BJ (cell line): ENCODE results near the gene EMP3. TPM values are rescaled to one million over a fixed set of nuclear protein-coding genes. Genes with fewer than 3 reads are reported as not detected.

ENCODE experiments used
- CTCF ChIA-PET: fragments of 350-600 bp; formaldehyde crosslinking; extraction: SDS; loops from one replicate; lab custom pipeline; 2021; ENCODE audit warnings: antibody characterized with exemption, inconsistent platforms; lab: Yijun Ruan, JAX
- POLR2A ChIA-PET: fragments of 300-600 bp; sonication (Branson Sonifier 250); formaldehyde crosslinking; extraction: SDS; loops from one replicate; lab custom pipeline; 2021; ENCODE audit warnings: antibody characterized with exemption; lab: Charles Lee
- DNase-seq: peaks from one replicate; pipeline ENCODE4 v3.0.0-alpha.2; 2011; ENCODE audit warnings: low read depth
- H3K27me3 ChIP-seq: 2 replicates; pipeline ENCODE4 v1.6.0; 2011; ENCODE audit warnings: low read length; ENCODE audit not compliant: control insufficient read depth, insufficient read depth
- H3K36me3 ChIP-seq: 2 replicates; pipeline ENCODE4 v1.5.1; 2011; ENCODE audit warnings: low read length; ENCODE audit not compliant: control insufficient read depth, insufficient read depth
- H3K4me3 ChIP-seq: 2 replicates; pipeline ENCODE4 v1.5.1; 2011; ENCODE audit warnings: low read depth, mild to moderate bottlenecking, control low read depth, low read length
- polyA plus RNA-seq: library from polyadenylated mRNA; depleted of rRNA; stranded (reverse); fragments of >200 nt; gene quantifications from 2 replicates; pipeline ENCODE4 v1.2.3, GENCODE V29; 2011
- TF ChIP-seq, protein P1 (sequence below): IDR thresholded peaks from 2 replicates; pipeline ENCODE4 v1.5.1; 2011; ENCODE audit warnings: low read depth, mild to moderate bottlenecking, control low read depth, inconsistent platforms, low read length, moderate library complexity; ENCODE audit not compliant: insufficient read depth

The EMP3 gene
- polyA plus RNA-seq, 1 experiment = 472 TPM

DNA sequence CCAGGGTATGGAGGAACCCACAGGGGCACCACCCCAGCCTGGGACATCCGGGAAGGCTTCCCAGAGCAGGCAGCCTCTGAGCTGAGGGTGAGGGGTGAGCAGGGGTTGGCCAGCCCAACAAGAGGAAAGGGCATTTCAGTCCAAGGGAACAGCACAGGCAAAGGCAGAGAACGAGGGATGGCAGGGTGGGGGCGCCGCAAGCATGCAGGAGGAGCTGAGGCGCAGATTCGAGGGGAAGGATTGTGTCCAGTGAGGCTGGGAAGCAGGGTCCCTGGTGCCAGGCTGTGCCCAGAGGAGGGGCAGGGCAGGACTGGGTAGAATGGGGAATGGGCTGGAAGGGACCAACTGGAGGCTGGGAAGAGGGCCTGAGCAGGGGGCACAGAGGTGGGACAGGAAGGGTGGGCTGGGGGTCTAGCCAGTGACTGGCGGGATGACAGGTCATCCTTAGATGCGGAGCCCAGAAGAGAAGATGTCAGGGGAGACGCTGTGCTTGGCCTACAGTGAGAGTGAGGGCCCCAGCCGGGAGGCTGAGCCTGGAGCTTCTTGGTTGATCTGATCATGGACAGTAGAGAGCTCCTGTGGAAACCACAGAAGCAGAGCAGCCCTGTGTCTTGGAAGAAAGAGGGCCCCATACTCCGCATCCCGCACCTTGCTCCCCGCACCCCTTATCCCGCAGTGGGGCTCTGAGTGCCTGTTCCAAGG is 13.6 kb downstream of the EMP3 start:
- CTCF ChIA-PET = interaction anchor here (1.3 kb wide), 2 partner anchors 19 to 21 kb away, joined by 3 to 4 read pairs; no protein-coding TSS in a partner anchor
- POLR2A ChIA-PET = no interaction called here
- no peaks in the 10 kb centered on the region; the same call in 1 of the 2 replicates for H3K36me3 ChIP-seq
- DNase-seq = no peak
- no peaks in the 10 kb centered on the region for H3K27me3 ChIP-seq
- no peak overlapping the region for H3K4me3 ChIP-seq
- TF ChIP-seq, protein P1, sequence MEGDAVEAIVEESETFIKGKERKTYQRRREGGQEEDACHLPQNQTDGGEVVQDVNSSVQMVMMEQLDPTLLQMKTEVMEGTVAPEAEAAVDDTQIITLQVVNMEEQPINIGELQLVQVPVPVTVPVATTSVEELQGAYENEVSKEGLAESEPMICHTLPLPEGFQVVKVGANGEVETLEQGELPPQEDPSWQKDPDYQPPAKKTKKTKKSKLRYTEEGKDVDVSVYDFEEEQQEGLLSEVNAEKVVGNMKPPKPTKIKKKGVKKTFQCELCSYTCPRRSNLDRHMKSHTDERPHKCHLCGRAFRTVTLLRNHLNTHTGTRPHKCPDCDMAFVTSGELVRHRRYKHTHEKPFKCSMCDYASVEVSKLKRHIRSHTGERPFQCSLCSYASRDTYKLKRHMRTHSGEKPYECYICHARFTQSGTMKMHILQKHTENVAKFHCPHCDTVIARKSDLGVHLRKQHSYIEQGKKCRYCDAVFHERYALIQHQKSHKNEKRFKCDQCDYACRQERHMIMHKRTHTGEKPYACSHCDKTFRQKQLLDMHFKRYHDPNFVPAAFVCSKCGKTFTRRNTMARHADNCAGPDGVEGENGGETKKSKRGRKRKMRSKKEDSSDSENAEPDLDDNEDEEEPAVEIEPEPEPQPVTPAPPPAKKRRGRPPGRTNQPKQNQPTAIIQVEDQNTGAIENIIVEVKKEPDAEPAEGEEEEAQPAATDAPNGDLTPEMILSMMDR = no peak

DNA sequence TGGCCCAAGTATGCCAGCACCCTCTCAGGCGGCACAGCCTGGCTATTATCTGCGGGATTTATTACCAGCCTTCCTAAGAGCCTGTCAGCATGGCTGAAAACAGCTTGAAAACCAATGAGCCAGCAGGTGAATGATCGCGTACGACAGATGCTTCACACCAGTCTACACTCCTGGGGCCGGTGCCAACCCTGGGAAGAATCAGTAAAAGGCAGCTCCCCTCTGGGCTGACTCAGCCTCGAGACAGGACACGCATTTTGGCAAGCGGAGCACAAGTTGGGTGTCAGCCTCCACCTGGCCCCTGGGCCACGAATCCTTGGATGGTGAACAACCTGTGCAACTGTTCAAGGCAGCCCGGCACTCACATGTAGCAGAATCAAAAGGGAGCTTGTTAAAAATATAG is 15.6 kb downstream of the EMP3 start:
- no peaks in the 10 kb centered on the region for H3K27me3 ChIP-seq
- H3K4me3 ChIP-seq = no peak overlapping the region
- DNase-seq = no peak
- POLR2A ChIA-PET = no interaction called here
- TF ChIP-seq, protein P1 = no peak
- CTCF ChIA-PET = interaction anchor here (0.6 to 1.2 kb wide), 5 partner anchors 9 to 178 kb away, joined by 3 to 9 read pairs (median 3); no protein-coding TSS in a partner anchor
- no peaks in the 10 kb centered on the region; the same call in 1 of the 2 replicates for H3K36me3 ChIP-seq

DNA sequence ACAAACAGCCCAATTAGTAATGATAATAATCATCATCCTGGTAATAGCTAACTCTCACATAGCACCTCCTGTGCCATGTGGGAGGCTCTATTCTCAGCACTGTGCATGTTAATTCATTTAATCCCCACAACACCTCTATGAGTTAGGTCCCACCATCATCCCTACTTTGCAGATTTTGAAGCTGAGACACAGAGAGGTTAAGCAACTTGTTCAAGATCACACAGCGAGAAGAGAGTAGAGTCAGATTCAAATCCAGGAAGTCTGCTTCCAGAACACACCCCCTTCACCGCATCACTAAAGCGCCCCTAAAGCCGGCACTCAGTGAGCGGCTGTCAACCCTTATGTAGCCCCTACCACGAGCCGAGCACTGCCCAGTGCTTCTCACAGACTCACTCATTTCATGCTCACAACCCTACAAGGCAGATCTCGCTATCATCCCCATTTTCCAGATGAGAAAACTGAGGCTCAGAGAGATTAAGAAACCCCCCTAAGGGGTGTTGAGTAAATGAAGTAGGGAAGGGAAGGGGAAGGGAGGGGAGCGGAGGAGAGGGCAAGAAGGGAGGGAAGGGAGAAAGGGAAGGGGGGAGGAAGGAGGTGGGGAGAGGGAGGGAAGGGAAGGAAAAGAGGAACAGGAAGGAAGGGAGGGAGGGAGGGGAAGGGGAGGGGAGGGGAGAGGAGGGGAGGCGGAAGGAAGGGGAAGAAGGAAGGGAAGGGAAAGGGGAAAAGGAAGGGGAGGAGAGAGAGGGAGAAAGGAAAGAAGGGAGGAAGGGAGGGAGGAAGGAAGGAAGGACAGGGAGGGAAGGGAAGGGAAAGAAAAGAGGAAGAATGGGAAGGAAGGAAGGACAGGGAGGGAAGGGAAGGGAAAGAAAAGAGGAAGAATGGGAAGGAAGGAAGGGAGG is 16.4 kb downstream of the EMP3 start:
- TF ChIP-seq, protein P1 = no peak
- Histone ChIP-seq H3K4me3 (no peak overlapping the region), H3K36me3 (no peaks in the 10 kb centered on the region; the same call in 1 of the 2 replicates), H3K27me3 (no peaks in the 10 kb centered on the region)
- ChIA-PET POLR2A (no interaction called here), CTCF (interaction anchor here (0.9 to 1.2 kb wide), 3 partner anchors 9 to 22 kb away, joined by 3 to 9 read pairs (median 3); no protein-coding TSS in a partner anchor)
- no peak for DNase-seq

DNA sequence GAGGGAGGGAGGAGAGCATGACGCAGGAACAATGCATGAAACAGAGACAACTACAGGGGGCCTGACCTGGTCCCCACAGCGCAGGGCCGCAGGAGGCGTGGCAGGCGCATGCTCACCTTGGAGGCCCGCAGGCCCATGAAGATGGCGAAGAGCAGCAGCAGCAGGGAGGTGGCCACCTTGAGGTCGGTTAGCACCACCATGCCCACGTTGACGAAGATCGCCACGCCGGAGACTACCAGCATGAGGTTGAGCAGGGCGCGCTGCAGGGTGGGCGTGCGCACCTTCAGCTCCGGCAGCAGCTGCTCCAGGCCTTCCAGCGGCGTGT is 17.0 kb downstream of the EMP3 start:
- no peaks in the 10 kb centered on the region; the same call in 1 of the 2 replicates for H3K36me3 ChIP-seq

More for the DNA sequence above, 17.0 kb downstream of the EMP3 start:
- TF ChIP-seq, protein P1 = no peak
- Histone ChIP-seq H3K4me3 (no peak overlapping the region), H3K27me3 (no peaks in the 10 kb centered on the region)
- POLR2A ChIA-PET = no interaction called here
- CTCF ChIA-PET = interaction anchor here (2.1 kb wide), 1 partner anchor 9 kb away, joined by 10 read pairs; no protein-coding TSS in a partner anchor
- no peak for DNase-seq
